ENCODE data around the gene BLACAT1. TPM values are rescaled to one million over a fixed set of nuclear protein-coding genes. Genes with fewer than 3 reads are reported as not detected.

The BLACAT1 gene
- total and polyA plus RNA-seq, 2 of the 13 experiments (the other 11 are each of a cell fraction or from before 2014, with no cell fraction given): 1.2 to 2.8 TPM

- no peaks in the 10 kb centered on the region for H3K79me2 ChIP-seq (ENCODE audit: insufficient read depth, low read length)
- peaks cover 85% of the 10 kb centered on the region for H3K4me1 ChIP-seq (ENCODE audit: insufficient read depth, low read length)
- ChIA-PET POLR2A (interaction anchor here (1.2 to 4.4 kb wide), 3 partner anchors 8 to 18 kb away, joined by 3 to 95 read pairs (median 4); no protein-coding TSS in a partner anchor), CTCF (ENCODE audit: low intra/inter-chr PET ratio, low total read pairs) (no interaction called here)
- 0 out of 2 replicates have a peak overlapping the region, but pooled peaks have one; percentile 15 for H3K9ac ChIP-seq (ENCODE audit: insufficient read depth, low read depth, low read length)
- peak overlapping the region; percentile 52 for H3K4me2 ChIP-seq (ENCODE audit: low read depth, low read length)
- TF ChIP-seq RXRA (CRISPR knock-in tag; IDR thresholded peaks at IDR 0.05) (peak; percentile 23; the same call in 1 of the 2 replicates), POLR2A (IDR thresholded peaks at IDR 0.05; ENCODE audit: insufficient read depth in 1 of 2, low read depth in 2 of 2, low read length in 2 of 2) (0 out of 4 replicates have a peak, but pooled peaks of 1 of the 2 experiments have one; percentile 21), ZFX (CRISPR knock-in tag; IDR thresholded peaks at IDR 0.05; ENCODE audit: low read depth) (peak; percentile 16; the same call in 1 of the 2 replicates), MYC (CRISPR knock-in tag; IDR thresholded peaks at IDR 0.05; ENCODE audit: borderline replicate concordance) (0 out of 2 replicates have a peak, but pooled peaks have one; percentile 15), POLR2G (IDR thresholded peaks at IDR 0.05; ENCODE audit: low read depth, low read length) (peak; percentile 5), FIP1L1 (IDR thresholded peaks at IDR 0.05; ENCODE audit: borderline replicate concordance, insufficient read depth, low read depth, low read length) (no peak), PBX3 (CRISPR knock-in tag; IDR thresholded peaks at IDR 0.05; ENCODE audit: borderline replicate concordance) (no peak), ZNF687 (CRISPR knock-in tag; IDR thresholded peaks at IDR 0.05) (0 out of 2 replicates have a peak, but pooled peaks have one; percentile 16)
- in situ Hi-C loops (cut with HindIII; ENCODE audit: extremely low pct_ligation_motif_present, low pct_unique_long_range_greater_than_20kb): no loop called here
- BruUV-seq (replicated peaks): no TSS peak
- no peaks in the 10 kb centered on the region for H3K9me3 ChIP-seq (ENCODE audit: low read length)
- ATAC-seq (peak; percentile 2; the same call in 1 of the 3 replicates), FAIRE-seq (no peak), DNase-seq (ENCODE audit: low spot score) (no peak)
- WGBS (ENCODE audit: low lambda C conversion rate): 36% methylated on average over 11 of the region's 12 CpGs
- H2AFZ ChIP-seq (ENCODE audit: low read length): no peak overlapping the region
- H3K36me3 ChIP-seq (replicated peaks in 1 of 2; ENCODE audit: control insufficient read depth in 1 of 2, insufficient read depth in 2 of 2, low read length in 2 of 2): no peaks in the 10 kb centered on the region; a peak in 1 of 5 replicates
- peak overlapping the region in 1 of 3 experiments; percentile 17; a peak in 1 of 6 replicates for H3K4me3 ChIP-seq (replicated peaks in 1 of 3; ENCODE audit: insufficient read depth in 1 of 3, low read depth in 2 of 3, low read length in 3 of 3)
- intact Hi-C loops (cut with micrococcal nuclease; ENCODE audit: unreplicated experiment): no loop called here
- no peak overlapping the region for H3K27ac ChIP-seq (ENCODE audit: extremely low read length, insufficient read depth, low read length)
- peaks cover 7% of the 10 kb centered on the region; the same call in 1 of the 2 replicates for H4K20me1 ChIP-seq (ENCODE audit: insufficient read depth, low read length)
- no peaks in the 10 kb centered on the region; a peak in 1 of 5 replicates for H3K27me3 ChIP-seq (ENCODE audit: control insufficient read depth in 1 of 2, insufficient read depth in 2 of 2, low read length in 2 of 2)
Observed at GRCh38 chr1:205442051-205442725, 13.7 kb downstream of the BLACAT1 start.

Measured in HepG2 (cell line).